ENCODE data around the gene HECTD3.

DNA sequence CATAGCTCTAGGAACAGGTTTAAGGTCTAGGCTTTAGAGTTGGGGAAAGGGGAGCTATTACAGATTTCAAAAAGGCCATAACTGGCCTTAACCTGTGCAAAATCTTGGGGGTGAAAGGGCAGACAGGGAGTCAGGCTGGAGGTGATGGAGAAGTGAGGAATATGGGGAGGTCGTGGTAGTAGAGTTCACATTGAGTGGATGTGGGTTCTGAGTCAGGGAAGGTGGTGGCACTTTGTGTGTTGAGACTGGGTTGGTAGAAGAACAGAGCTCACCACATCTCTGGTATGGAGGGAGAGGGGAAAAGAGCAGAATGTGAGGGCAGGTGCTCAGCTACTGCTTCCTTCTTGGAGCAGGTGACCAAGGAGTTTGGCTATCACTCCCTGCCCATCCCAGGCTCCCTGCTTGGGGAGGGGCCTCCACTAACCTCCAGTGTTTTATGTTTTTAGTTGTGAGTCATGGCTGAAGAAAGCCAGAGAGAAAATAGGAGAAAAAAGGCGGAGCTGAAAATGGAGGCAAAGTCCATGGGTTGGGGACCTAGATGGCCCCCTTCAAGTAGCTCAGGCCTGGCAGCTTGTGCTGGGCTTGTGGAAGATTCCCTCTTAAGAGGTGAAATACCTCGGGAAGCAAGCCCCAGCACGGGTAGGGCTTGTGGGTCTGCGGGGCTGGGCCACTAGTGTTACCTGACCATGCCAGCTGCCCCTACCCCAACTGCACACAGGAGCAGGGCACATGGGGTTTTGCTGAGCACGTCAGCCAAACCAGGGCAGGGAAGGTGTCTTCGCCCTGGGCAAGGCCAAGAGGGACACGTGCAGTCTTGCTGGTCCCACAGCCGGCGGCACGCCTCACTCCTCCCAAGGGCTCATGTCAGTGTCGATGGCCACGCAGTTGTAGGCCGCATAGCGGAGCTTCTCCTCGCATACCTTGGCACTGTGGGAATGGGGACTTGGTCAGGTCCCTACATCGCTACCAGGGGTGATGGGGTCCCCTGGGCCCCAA lies 8.2 kb downstream of the HECTD3 start:
- no peak for TF ChIP-seq MXI1 (IDR thresholded peaks at IDR 0.05; ENCODE audit: borderline replicate concordance, low read depth, low read length)
- TF ChIP-seq, protein P1, sequence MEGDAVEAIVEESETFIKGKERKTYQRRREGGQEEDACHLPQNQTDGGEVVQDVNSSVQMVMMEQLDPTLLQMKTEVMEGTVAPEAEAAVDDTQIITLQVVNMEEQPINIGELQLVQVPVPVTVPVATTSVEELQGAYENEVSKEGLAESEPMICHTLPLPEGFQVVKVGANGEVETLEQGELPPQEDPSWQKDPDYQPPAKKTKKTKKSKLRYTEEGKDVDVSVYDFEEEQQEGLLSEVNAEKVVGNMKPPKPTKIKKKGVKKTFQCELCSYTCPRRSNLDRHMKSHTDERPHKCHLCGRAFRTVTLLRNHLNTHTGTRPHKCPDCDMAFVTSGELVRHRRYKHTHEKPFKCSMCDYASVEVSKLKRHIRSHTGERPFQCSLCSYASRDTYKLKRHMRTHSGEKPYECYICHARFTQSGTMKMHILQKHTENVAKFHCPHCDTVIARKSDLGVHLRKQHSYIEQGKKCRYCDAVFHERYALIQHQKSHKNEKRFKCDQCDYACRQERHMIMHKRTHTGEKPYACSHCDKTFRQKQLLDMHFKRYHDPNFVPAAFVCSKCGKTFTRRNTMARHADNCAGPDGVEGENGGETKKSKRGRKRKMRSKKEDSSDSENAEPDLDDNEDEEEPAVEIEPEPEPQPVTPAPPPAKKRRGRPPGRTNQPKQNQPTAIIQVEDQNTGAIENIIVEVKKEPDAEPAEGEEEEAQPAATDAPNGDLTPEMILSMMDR (conservative IDR thresholded peaks at IDR 0.05; ENCODE audit: low read depth, low read length), result no peak
- TF ChIP-seq SMC3 (IDR thresholded peaks at IDR 0.05; ENCODE audit: low read depth, low read length), result no peak
- TF ChIP-seq, protein P2, sequence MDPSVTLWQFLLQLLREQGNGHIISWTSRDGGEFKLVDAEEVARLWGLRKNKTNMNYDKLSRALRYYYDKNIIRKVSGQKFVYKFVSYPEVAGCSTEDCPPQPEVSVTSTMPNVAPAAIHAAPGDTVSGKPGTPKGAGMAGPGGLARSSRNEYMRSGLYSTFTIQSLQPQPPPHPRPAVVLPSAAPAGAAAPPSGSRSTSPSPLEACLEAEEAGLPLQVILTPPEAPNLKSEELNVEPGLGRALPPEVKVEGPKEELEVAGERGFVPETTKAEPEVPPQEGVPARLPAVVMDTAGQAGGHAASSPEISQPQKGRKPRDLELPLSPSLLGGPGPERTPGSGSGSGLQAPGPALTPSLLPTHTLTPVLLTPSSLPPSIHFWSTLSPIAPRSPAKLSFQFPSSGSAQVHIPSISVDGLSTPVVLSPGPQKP (IDR thresholded peaks at IDR 0.05; ENCODE audit: borderline replicate concordance, low read depth, low read length), result no peak
- TF ChIP-seq, protein P3, sequence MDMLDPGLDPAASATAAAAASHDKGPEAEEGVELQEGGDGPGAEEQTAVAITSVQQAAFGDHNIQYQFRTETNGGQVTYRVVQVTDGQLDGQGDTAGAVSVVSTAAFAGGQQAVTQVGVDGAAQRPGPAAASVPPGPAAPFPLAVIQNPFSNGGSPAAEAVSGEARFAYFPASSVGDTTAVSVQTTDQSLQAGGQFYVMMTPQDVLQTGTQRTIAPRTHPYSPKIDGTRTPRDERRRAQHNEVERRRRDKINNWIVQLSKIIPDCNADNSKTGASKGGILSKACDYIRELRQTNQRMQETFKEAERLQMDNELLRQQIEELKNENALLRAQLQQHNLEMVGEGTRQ (IDR thresholded peaks at IDR 0.05; ENCODE audit: low read depth, low read length), result no peak
- TF ChIP-seq RAD21 (IDR thresholded peaks at IDR 0.05; ENCODE audit: low read length), result no peak
- TF ChIP-seq POLR2A (IDR thresholded peaks at IDR 0.05; ENCODE audit: low read depth, low read length), result no peak

Measured in IMR-90 (cell line).